ENCODE measurements around the gene LIN9.

DNA sequence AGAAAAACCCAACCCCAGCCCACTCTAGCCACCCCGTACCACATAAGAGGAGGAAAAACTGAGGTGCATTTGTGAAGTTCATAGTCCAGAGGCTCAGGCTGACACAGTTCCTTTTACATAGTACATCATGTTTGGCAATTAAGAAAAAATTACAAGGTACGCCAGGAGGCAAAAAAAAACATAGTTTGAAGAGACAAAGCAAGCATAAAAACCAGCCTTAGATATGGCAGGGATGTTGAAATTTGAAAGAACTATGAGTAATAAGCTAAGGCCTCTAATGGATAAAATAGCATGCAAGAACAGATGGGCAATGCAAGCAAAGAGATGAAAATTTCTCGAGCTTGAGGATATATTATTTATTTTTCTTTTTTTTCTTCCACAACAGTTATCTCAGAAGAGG is 53.6 kb downstream of the LIN9 start:
- no peak for TF ChIP-seq POLR2A (IDR thresholded peaks at IDR 0.05; ENCODE audit: control extremely low read depth in 1 of 2, low read depth in 2 of 2, low read length in 2 of 2)
- TF ChIP-seq, protein P1, sequence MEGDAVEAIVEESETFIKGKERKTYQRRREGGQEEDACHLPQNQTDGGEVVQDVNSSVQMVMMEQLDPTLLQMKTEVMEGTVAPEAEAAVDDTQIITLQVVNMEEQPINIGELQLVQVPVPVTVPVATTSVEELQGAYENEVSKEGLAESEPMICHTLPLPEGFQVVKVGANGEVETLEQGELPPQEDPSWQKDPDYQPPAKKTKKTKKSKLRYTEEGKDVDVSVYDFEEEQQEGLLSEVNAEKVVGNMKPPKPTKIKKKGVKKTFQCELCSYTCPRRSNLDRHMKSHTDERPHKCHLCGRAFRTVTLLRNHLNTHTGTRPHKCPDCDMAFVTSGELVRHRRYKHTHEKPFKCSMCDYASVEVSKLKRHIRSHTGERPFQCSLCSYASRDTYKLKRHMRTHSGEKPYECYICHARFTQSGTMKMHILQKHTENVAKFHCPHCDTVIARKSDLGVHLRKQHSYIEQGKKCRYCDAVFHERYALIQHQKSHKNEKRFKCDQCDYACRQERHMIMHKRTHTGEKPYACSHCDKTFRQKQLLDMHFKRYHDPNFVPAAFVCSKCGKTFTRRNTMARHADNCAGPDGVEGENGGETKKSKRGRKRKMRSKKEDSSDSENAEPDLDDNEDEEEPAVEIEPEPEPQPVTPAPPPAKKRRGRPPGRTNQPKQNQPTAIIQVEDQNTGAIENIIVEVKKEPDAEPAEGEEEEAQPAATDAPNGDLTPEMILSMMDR (IDR thresholded peaks at IDR 0.05; ENCODE audit: control extremely low read depth in 1 of 3, insufficient read depth in 1 of 3, low read depth in 1 of 3, low read length in 3 of 3), result no peak

Data from H1 (cell line).